Activated naive CD8-positive, alpha-beta T cell treated with anti-CD3 and anti-CD28 coated beads, Interleukin-2, amount 10 ng/mL, durations not matched to agents 7 days and 5 days (primary cell): ENCODE data around the gene SEMA4G. TPM values are rescaled to one million over a fixed set of nuclear protein-coding genes. Genes with fewer than 3 reads are reported as not detected.

Source experiments
- microRNA-seq: library from miRNA; unstranded; fragments of <30 nt; microRNA quantifications from one replicate; pipeline ENCODE4 v1.2.0, GENCODE V29; 2022
- total RNA-seq, 2 experiments: library from RNA; stranded (reverse); gene quantifications; one replicate each; pipeline ENCODE4 v1.2.3, GENCODE V29; 2021

The SEMA4G gene
- total RNA-seq, 2 experiments from 2014 or later = 0.54 to 1.2 TPM

Small RNA genes lying within 50 kb of the gene (microRNA-seq; reads per million reads assigned to microRNA genes)
- not detected for gene MIR608

Other genes with a start within 250 kb of the SEMA4G start
- not detected for gene PAX2, start 223.9 kb upstream of the SEMA4G start, total RNA-seq
- gene SLF2, start 56.5 kb upstream of the SEMA4G start, total RNA-seq = 10 to 100 TPM; 45.1 to 46.5 TPM
- gene MRPL43, start 18.0 kb downstream of the SEMA4G start, total RNA-seq = 10 to 100 TPM; 55.1 to 57.1 TPM
- 10 to 100 TPM; 10.8 to 11.0 TPM for gene TWNK, start 18.0 kb downstream of the SEMA4G start, total RNA-seq
- 10 to 100 TPM; 22.0 to 22.4 TPM for gene LZTS2, start 30.3 kb downstream of the SEMA4G start, total RNA-seq
- 1 to 10 TPM; 1.1 to 1.4 TPM for gene PDZD7, start 61.6 kb downstream of the SEMA4G start, total RNA-seq
- gene SFXN3, start 61.7 kb downstream of the SEMA4G start, total RNA-seq = 10 to 100 TPM; 66.1 to 68.6 TPM
- not detected for gene KAZALD1, start 92.5 kb downstream of the SEMA4G start, total RNA-seq
- not detected for gene TLX1, start 161.8 kb downstream of the SEMA4G start, total RNA-seq